ACC112 (cell line): ENCODE measurements around the gene PRR15L.
"Not testable (repeated sequence)": the region's sequence is repeated elsewhere in the genome, so short reads cannot be mapped to it uniquely, and the experiment has no call there.

Source experiments
- H2AFZ ChIP-seq: fragments of 200-600 bp; sonication (generic); one replicate; pipeline ENCODE4 v1.6.0; 2017; ENCODE audit warnings: antibody characterized with exemption, low read length; ENCODE audit not compliant: unreplicated experiment
- H3K27ac ChIP-seq: fragments of 200-600 bp; sonication (generic); 2 replicates; pipeline ENCODE4 v1.5.1; 2014; ENCODE audit warnings: low read depth, mild to moderate bottlenecking, antibody characterized with exemption, low read length, moderate library complexity
- H3K27me3 ChIP-seq: fragments of 200-600 bp; sonication (generic); 2 replicates; pipeline ENCODE4 v1.6.1; 2014; ENCODE audit warnings: mild to moderate bottlenecking, antibody characterized with exemption, low read length, moderate library complexity, mixed read lengths; ENCODE audit not compliant: insufficient read depth
- H3K36me3 ChIP-seq: fragments of 200-600 bp; sonication (generic); 2 replicates; pipeline ENCODE4 v1.6.1; 2016; ENCODE audit warnings: mild to moderate bottlenecking, antibody characterized with exemption, low read length, moderate library complexity, mixed read lengths; ENCODE audit not compliant: insufficient read depth
- H3K4me1 ChIP-seq: fragments of 200-600 bp; sonication (generic); one replicate; pipeline ENCODE4 v1.6.1; 2016; ENCODE audit warnings: low read length, mixed read lengths; ENCODE audit not compliant: insufficient read depth, unreplicated experiment, control insufficient read depth
- H3K4me3 ChIP-seq: fragments of 200-600 bp; sonication (generic); 2 replicates; pipeline ENCODE4 v1.5.1; 2014; ENCODE audit warnings: mild to moderate bottlenecking, low read depth, low read length
- H3K79me2 ChIP-seq: fragments of 200-600 bp; sonication (generic); one replicate; pipeline ENCODE4 v1.6.0; 2016; ENCODE audit warnings: low read length; ENCODE audit not compliant: control insufficient read depth, unreplicated experiment, insufficient read depth

PRR15L gene

GRCh38 chr17:47929218-47930000, 28.3 kb downstream of the PRR15L start:
- Histone ChIP-seq H3K27ac (no peak overlapping the region), H2AFZ (no peak overlapping the region), H3K4me1 (peaks cover 9% of the 10 kb centered on the region), H3K36me3 (no peaks in the 10 kb centered on the region), H3K4me3 (no peak overlapping the region), H3K27me3 (no peaks in the 10 kb centered on the region), H3K79me2 (no peaks in the 10 kb centered on the region)

DNA sequence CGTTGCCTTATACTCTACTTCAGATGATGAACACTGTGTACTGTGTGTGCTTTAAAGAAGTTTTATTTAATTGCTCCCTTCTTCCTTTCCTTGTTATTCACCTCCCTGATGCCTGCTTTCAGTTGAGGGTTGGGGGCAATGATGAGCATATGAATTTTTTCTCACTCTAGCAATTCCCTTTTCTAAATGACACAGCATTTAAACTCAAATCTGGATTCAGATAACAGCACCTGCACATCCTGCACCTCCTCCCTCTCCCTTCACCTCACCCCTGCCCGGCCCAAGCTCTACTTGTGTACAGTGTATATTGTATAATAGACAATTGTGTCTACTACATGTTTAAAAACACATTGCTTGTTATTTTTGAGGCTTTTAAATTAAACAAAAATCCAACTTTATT, 29.3 kb downstream of the PRR15L start:
- no peak overlapping the region for H2AFZ ChIP-seq
- H3K27ac ChIP-seq, result no peak overlapping the region
- H3K4me3 ChIP-seq, result no peak overlapping the region
- H3K4me1 ChIP-seq, result peaks cover 8% of the 10 kb centered on the region
- no peaks in the 10 kb centered on the region for H3K27me3 ChIP-seq
- no peaks in the 10 kb centered on the region for H3K79me2 ChIP-seq
- H3K36me3 ChIP-seq, result peaks cover under 1% of the 10 kb centered on the region; the same call in 1 of the 2 replicates

DNA sequence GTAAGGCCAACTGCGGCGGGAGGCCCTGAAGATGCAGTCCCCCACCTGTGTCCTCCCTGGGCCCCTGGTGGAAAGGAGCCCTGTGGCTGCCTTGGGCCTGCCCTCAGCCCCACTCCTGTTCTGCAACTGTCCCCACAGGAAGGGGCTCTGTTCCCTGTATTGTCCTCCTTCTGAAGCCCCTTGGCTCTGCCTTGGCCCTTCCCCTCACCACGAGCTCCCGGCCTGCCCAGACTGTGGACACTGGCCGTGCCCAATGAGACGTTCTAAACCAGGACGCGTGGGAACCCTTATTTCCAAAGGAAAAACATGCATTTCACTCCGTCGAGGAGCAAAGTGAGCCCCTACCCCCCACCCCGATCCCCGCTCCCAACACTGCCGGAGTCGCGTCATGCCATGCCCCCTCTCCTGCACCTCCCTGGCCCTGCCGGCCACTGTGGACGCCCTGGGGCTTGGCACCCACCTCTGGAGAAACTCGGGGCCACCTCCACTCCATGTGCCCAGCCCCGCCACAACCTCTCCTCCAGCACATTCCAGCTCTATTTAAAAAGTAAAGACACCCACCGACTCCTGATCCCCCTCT, 29.8 kb downstream of the PRR15L start:
- H3K4me3 ChIP-seq, result no peak overlapping the region
- no peaks in the 10 kb centered on the region for H3K79me2 ChIP-seq
- no peak overlapping the region for H3K27ac ChIP-seq
- H3K4me1 ChIP-seq, result peaks cover 8% of the 10 kb centered on the region
- no peak overlapping the region for H2AFZ ChIP-seq
- peaks cover 3% of the 10 kb centered on the region; the same call in 1 of the 2 replicates for H3K36me3 ChIP-seq
- no peaks in the 10 kb centered on the region for H3K27me3 ChIP-seq

GRCh38 chr17:47925678-47925988, 32.0 kb downstream of the PRR15L start:
- H3K79me2 ChIP-seq, result no peaks in the 10 kb centered on the region
- no peaks in the 10 kb centered on the region for H3K4me1 ChIP-seq
- H3K36me3 ChIP-seq, result peaks cover 3% of the 10 kb centered on the region; the same call in 1 of the 2 replicates
- no peak overlapping the region for H3K27ac ChIP-seq
- H3K27me3 ChIP-seq, result no peaks in the 10 kb centered on the region
- H3K4me3 ChIP-seq, result no peak overlapping the region
- H2AFZ ChIP-seq, result no peak overlapping the region

DNA sequence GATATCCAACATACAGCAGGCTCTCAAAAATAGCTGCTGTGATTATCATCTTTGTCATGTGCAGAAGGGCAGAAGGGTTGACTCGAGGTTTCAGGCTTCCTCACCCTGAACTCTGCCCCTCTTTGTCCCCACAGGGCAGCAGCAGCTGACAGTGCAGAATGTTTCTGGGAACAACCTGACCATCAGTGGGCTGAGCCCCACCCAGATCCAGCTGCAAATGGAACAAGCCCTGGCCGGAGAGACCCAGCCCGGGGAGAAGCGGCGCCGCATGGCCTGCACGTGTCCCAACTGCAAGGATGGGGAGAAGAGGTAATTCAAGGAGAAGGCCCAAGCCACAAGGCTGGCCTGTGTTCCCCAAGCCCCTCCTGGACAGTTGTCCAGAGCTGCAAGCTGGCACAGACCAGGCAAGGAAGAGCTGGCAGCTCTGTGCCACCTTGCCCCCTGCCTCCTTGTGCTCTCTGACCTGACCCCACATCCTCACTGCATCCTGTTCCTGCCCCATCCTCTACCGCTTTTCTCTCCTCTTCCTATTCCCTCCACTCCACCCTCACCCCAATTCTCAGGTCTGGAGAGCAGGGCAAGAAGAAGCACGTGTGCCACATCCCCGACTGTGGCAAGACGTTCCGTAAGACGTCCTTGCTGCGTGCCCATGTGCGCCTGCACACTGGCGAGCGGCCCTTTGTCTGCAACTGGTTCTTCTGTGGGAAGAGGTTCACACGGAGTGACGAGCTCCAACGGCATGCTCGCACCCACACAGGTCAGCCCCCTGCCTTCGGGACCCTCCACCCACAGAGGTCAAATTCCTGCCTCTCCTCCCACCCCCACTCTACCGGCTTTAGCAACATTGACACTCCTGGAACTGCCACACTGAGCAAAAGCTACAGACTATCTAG, 32.7 kb downstream of the PRR15L start:
- H3K36me3 ChIP-seq, result peaks cover 3% of the 10 kb centered on the region; the same call in 1 of the 2 replicates
- H3K79me2 ChIP-seq, result no peaks in the 10 kb centered on the region
- no peaks in the 10 kb centered on the region for H3K27me3 ChIP-seq
- no peak overlapping the region for H3K27ac ChIP-seq
- H2AFZ ChIP-seq, result no peak overlapping the region
- no peak overlapping the region for H3K4me3 ChIP-seq
- no peaks in the 10 kb centered on the region for H3K4me1 ChIP-seq

DNA sequence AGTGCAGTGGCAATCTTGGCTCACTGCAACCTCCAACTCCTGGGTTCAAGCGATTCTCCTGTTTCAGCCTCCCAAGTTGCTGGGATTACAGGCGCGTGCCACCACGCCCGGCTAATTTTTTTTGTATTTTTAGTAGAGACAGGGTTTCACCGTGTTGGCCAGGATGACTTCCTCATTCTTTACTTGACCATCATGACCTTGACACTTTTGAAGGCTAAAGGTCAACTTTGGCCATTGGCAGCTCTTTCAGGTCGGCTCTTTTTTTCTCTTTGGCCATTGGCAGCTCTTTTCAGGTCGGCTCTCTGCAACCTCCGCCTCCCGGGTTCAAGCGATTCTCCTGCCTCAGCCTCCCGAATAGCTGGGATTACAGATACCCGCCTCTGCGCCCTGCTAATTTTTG, 37.8 kb downstream of the PRR15L start:
- H3K36me3 ChIP-seq, H3K79me2 ChIP-seq, H3K27me3 ChIP-seq, H2AFZ ChIP-seq, H3K4me3 ChIP-seq, H3K27ac ChIP-seq: not testable (repeated sequence)
- peaks cover 11% of the 10 kb centered on the region for H3K4me1 ChIP-seq

DNA sequence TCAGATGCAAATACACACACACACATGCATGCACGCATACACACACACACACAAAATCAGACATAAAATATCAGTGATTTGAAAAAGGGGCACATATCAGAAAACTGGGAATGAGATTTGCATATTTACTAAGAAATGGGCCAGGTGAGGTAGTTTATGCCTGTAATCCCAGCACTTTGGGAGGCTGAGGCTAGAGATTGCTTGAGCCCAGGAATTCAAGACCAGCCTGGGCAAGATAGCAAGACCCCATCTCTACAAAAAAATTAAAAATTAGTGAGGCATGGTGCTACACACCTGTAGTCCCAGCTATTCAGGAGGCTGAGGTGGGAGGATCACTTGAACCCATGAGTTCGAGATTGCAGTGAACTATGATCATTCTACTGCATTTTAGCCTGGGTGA, 38.7 kb downstream of the PRR15L start:
- Histone ChIP-seq H3K36me3 (peaks cover 3% of the 10 kb centered on the region; the same call in 1 of the 2 replicates), H3K79me2 (no peaks in the 10 kb centered on the region), H3K4me3 (no peak overlapping the region), H2AFZ (no peak overlapping the region), H3K4me1 (peaks cover 11% of the 10 kb centered on the region), H3K27me3 (no peaks in the 10 kb centered on the region), H3K27ac (no peak overlapping the region)

GRCh38 chr17:47918006-47918405, 39.7 kb downstream of the PRR15L start:
- H3K27ac ChIP-seq, result no peak overlapping the region

GRCh38 chr17:47917581-47917980, 40.1 kb downstream of the PRR15L start:
- H3K79me2 ChIP-seq, result no peaks in the 10 kb centered on the region
- H2AFZ ChIP-seq, result no peak overlapping the region
- H3K4me1 ChIP-seq, result peaks cover 11% of the 10 kb centered on the region
- H3K27ac ChIP-seq, result no peak overlapping the region
- H3K27me3 ChIP-seq, result no peaks in the 10 kb centered on the region
- no peak overlapping the region for H3K4me3 ChIP-seq
- H3K36me3 ChIP-seq, result no peaks in the 10 kb centered on the region

More at GRCh38 chr17:47918006-47918405, 39.7 kb downstream of the PRR15L start:
- H3K4me1 ChIP-seq, result peaks cover 11% of the 10 kb centered on the region
- no peaks in the 10 kb centered on the region for H3K79me2 ChIP-seq
- no peaks in the 10 kb centered on the region for H3K36me3 ChIP-seq
- no peak overlapping the region for H3K4me3 ChIP-seq
- H2AFZ ChIP-seq, result no peak overlapping the region
- H3K27me3 ChIP-seq, result no peaks in the 10 kb centered on the region

GRCh38 chr17:47916489-47917208, 41.0 kb downstream of the PRR15L start:
- Histone ChIP-seq H3K27ac (no peak overlapping the region), H2AFZ (no peak overlapping the region), H3K27me3 (no peaks in the 10 kb centered on the region), H3K36me3 (no peaks in the 10 kb centered on the region), H3K79me2 (no peaks in the 10 kb centered on the region), H3K4me3 (no peak overlapping the region), H3K4me1 (peaks cover 11% of the 10 kb centered on the region)
